T-helper 1 cell treated with Interleukin-12 subunit alpha and Interleukin-12 subunit beta and Interleukin-4 antibody, amounts not matched to agents 30 μg/mL and 1 μg/mL, for 36 hours (primary cell): ENCODE results near the gene CCNG1.

Experiments
- H3K27ac Mint-ChIP-seq: one replicate; pipeline ENCODE4 v1.8.0; 2021; ENCODE audit warnings: mild to moderate bottlenecking, mixed read lengths
- H3K27me3 Mint-ChIP-seq: one replicate; pipeline ENCODE4 v1.8.0; 2021; ENCODE audit warnings: low read depth, mixed read lengths
- H3K36me3 Mint-ChIP-seq: one replicate; pipeline ENCODE4 v1.8.0; 2021; ENCODE audit warnings: low read depth, mixed read lengths
- H3K4me1 Mint-ChIP-seq: one replicate; pipeline ENCODE4 v1.8.0; 2021; ENCODE audit warnings: low read depth, mixed read lengths
- H3K4me3 Mint-ChIP-seq: one replicate; pipeline ENCODE4 v1.8.0; 2021; ENCODE audit warnings: mild to moderate bottlenecking, moderate library complexity, mixed read lengths
- H3K9me3 Mint-ChIP-seq: one replicate; pipeline ENCODE4 v1.8.0; 2021; ENCODE audit warnings: mixed read lengths

Gene CCNG1

DNA sequence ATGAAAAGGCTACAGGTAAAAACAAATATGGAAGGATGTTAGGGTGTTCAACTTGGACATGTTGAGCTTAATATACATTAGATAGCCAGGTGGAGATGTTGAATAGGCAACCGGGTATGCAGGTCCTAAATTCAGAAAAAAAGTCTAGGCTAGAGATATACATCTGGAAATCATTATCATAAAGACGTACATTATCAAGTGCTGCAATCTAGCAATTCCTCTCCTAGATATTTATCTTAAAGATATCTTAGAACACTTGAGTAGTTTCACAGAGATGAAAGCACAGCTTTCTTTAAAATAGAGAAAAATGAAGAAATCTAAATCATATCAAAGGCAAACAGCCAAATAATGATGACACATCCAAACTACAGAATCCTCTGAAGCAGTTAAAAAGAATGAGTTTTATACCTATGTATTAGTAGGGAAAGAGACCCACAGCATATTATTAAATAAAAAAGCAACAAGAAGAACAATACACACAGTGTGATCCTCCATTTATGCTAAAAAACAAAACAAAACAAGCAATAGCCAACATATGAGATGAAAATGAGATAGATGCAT, 18.7 kb downstream of the CCNG1 start:
- Mint-ChIP-seq H3K27ac (peak overlapping the region; percentile 5), H3K36me3 (peaks cover 31% of the 10 kb centered on the region), H3K4me3 (no peak overlapping the region), H3K9me3 (no peaks in the 10 kb centered on the region), H3K4me1 (peaks cover 30% of the 10 kb centered on the region), H3K27me3 (no peaks in the 10 kb centered on the region)

DNA sequence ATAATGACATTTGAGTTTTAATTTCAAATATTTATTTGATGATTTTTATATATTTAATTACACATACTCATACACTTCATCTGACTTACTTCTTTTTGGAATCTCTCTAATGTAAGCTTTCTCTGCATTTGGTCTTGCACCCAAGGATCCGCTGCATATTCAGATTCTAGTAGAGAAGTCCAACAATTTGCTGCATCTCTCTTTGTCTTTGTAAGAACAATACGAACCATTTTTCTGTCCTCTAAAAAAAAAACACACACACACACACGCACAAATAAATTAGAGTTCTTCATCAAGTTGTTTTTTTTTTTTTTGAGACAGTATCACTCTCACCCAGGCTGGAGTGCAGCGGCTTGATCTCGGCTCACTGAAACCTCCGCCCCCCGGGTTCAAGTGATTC, 19.4 kb downstream of the CCNG1 start:
- H3K27me3 Mint-ChIP-seq = no peaks in the 10 kb centered on the region
- H3K9me3 Mint-ChIP-seq = no peaks in the 10 kb centered on the region
- H3K4me3 Mint-ChIP-seq = no peak overlapping the region
- peak overlapping the region; percentile 7 for H3K27ac Mint-ChIP-seq
- H3K36me3 Mint-ChIP-seq = peaks cover 29% of the 10 kb centered on the region
- peaks cover 33% of the 10 kb centered on the region for H3K4me1 Mint-ChIP-seq

DNA sequence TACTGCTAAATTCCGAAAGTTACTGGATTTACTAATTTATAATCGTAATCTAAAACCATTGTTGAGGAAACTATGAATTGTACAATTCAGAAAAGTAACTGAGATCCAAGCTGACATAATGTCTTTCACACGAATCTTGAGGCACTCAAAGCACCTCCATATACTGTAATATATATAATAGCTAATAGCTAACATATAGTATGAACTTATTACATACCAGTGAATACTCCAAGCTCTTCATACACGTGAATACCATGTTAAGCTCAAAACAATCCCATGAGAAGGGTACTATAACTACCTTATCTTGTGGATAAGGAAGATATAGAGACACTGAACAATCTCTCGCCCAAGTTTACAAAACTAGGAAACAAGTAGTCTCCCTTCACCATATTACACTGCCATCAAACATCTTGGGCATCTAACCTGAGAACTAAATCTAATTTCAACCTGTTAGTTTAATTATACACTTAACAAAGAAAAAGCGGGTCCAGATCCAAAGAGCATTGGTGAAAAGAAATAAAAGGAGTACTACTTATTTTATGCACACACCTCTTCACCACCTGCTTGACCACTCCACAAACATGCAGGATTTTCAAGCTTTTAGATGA, 21.5 kb downstream of the CCNG1 start:
- peaks cover 27% of the 10 kb centered on the region for H3K36me3 Mint-ChIP-seq
- peaks cover 42% of the 10 kb centered on the region for H3K4me1 Mint-ChIP-seq
- peak overlapping the region; percentile 93 for H3K4me3 Mint-ChIP-seq
- H3K27me3 Mint-ChIP-seq = no peaks in the 10 kb centered on the region
- no peaks in the 10 kb centered on the region for H3K9me3 Mint-ChIP-seq
- peak overlapping the region; percentile 99 for H3K27ac Mint-ChIP-seq

DNA sequence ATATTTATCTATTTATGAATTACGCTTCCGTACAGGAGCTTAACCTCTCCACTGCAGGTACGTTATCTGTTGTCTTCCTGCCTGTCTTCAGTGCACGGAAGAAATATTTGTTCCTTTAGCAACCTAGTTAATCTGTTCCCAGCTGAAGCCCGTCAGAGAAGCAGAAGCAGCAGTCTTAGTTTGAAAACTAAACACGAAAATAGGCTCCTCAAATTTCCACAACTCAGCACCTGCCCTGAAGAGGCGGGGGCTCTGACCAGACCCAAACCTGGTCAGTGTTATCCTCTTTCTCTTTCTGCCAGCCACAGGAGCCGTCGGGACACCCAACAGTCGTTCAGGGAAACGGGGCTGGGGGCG, 22.0 kb downstream of the CCNG1 start:
- Mint-ChIP-seq H3K4me1 (peaks cover 47% of the 10 kb centered on the region), H3K36me3 (peaks cover 32% of the 10 kb centered on the region), H3K4me3 (peak overlapping the region; percentile 93), H3K27ac (peak overlapping the region; percentile 99), H3K27me3 (no peaks in the 10 kb centered on the region), H3K9me3 (no peaks in the 10 kb centered on the region)

DNA sequence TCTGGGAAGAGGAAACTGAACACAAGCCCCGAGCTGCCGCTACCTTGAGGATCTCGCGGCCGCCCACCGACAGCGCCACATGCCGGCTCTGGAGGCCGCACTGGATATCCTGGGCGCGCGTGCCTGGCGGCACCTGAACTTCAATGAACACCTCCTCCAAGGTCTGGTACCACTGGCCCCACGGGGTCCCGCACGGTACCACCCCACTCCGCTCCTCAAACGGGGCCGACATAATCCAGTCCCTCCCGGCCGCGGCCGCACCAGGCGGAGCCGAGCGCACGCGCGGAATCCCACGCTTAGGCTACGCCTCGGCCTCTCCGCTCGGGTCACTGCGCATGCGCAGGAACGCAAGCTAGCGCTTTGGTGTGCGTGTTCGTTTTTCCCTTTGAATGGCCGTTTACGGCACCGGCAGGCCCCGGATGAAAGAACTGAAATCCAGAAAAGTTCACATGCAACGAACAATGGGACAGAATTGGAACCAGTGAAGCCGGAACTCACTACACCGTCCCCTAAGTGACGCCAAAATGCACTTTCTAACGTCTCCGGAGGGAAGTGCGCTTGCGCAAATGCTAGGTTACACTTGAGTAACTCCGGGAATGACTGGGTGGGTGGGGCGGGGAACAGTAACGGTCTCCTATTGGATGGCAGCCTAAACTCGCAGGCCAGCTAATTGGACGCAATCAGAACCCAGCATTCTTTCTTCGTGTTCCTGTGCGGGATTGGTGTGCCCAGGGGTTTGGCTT, 22.6 kb downstream of the CCNG1 start, which contains the start of gene NUDCD2:
NUDCD2 (minus strand) TSS at position 284 of the 743 bp plus-strand sequence; CDS start at position 232, 52 bp downstream.
- Mint-ChIP-seq H3K9me3 (no peaks in the 10 kb centered on the region), H3K4me3 (peak within 1 kb of the TSS; percentile 93), H3K27me3 (no peaks in the 10 kb centered on the region), H3K36me3 (peaks cover 33% of the 10 kb centered on the region), H3K27ac (peak within 1 kb of the TSS; percentile 99), H3K4me1 (peaks cover 46% of the 10 kb centered on the region)

DNA sequence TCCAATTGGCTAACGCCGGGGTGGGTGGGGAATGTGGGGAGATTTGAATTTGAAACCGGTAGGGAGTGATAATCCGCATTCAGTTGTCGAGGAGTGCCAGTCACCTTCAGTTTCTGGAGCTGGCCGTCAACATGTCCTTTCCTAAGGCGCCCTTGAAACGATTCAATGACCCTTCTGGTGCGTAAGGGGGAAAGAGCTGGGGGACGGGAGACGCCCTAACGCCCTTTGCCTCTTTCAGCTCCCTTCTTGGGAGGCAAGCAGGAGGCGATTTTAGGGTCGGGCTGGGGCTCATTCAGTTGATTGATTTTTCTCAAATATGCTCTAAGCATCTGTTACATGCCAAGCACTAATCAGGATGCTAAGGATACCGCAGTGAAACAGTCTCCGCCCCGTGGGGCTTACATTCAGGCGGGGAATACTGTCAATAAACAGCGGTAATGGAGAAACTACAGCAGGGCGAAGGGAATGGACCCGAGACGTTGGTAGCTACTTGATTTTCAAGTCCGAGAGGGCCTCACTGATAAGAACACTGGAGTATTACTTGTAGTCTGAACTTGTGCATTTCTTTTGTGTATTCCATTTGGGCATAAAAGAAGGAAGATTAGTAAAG, 23.3 kb downstream of the CCNG1 start, which contains the start of gene HMMR:
HMMR (plus strand) TSS at position 71 of the 610 bp plus-strand sequence; CDS start at position 132, 61 bp downstream.
- H3K27ac Mint-ChIP-seq = peak within 1 kb of the TSS; percentile 99
- peaks cover 29% of the 10 kb centered on the region for H3K36me3 Mint-ChIP-seq
- no peaks in the 10 kb centered on the region for H3K27me3 Mint-ChIP-seq
- peak within 1 kb of the TSS; percentile 93 for H3K4me3 Mint-ChIP-seq
- H3K9me3 Mint-ChIP-seq = no peaks in the 10 kb centered on the region
- peaks cover 43% of the 10 kb centered on the region for H3K4me1 Mint-ChIP-seq

DNA sequence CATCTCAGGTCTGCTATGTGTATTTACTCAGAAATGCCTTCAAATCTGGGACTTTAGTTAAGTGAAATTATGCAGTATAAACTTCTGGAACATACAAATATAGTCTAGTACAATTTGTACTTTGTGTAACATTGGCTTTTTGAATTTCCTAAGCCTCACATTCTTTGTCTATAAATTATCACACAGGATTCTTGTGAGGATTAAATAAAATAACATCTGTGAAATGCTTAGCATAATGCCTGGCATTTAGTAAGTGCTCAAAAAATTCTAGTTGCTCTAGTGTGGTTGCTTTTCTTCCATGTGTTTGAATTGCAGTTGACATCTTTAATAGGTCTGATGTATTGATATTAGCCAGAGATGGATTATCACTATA, 25.7 kb downstream of the CCNG1 start:
- Mint-ChIP-seq H3K27me3 (no peaks in the 10 kb centered on the region), H3K4me1 (peaks cover 39% of the 10 kb centered on the region), H3K4me3 (no peak overlapping the region), H3K9me3 (no peaks in the 10 kb centered on the region), H3K36me3 (peaks cover 15% of the 10 kb centered on the region), H3K27ac (peak overlapping the region; percentile 13)

DNA sequence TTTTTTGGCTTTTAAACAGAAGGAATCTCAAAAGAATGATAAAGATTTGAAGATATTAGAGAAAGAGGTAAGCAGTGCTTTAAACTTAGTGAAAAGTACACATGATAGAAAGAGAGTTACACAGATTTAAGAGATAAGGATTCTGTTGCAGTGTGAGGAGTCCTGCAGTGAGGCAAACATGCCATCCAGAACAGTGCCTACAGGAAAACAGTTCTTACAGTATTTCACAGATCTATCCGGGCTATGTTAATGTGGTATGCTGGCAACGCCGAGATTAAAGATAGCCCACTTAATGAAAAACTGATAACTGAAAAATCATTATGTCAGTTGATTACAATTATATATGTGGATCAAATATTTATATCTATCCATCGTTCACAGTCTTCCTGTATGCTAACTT, 30.3 kb downstream of the CCNG1 start:
- Mint-ChIP-seq H3K27ac (no peak overlapping the region), H3K9me3 (no peaks in the 10 kb centered on the region), H3K4me3 (no peak overlapping the region)

DNA sequence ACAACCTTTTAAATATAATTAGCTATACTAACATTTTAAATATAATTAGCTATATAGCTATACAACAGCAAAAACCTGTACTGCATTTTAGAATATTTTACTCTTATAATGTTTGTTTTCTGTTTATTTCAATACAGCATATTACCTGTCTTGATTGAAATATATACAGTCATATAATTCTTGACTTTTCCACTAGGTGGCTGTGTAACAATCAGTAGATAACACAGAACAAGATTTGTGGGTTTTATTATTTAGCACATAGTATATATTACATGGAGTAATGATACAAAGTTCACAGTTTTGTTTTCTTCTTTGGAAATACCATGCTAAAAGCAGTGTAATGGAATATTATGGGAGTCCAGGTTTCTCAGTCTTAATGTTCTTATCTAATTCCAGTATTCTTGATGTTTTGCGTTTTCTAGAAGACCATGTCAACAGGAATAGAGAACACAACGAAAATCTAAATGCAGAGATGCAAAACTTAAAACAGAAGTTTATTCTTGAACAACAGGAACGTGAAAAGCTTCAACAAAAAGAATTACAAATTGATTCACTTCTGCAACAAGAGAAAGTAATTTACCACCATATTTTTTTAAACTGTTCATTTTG, 36.3 kb downstream of the CCNG1 start:
- Mint-ChIP-seq H3K9me3 (no peaks in the 10 kb centered on the region), H3K4me3 (no peak overlapping the region), H3K36me3 (peaks cover 40% of the 10 kb centered on the region), H3K4me1 (peaks cover 8% of the 10 kb centered on the region), H3K27ac (no peak overlapping the region), H3K27me3 (no peaks in the 10 kb centered on the region)

More for the DNA sequence above, 30.3 kb downstream of the CCNG1 start:
- Mint-ChIP-seq H3K4me1 (peaks cover 29% of the 10 kb centered on the region), H3K36me3 (peaks cover 34% of the 10 kb centered on the region), H3K27me3 (no peaks in the 10 kb centered on the region)

DNA sequence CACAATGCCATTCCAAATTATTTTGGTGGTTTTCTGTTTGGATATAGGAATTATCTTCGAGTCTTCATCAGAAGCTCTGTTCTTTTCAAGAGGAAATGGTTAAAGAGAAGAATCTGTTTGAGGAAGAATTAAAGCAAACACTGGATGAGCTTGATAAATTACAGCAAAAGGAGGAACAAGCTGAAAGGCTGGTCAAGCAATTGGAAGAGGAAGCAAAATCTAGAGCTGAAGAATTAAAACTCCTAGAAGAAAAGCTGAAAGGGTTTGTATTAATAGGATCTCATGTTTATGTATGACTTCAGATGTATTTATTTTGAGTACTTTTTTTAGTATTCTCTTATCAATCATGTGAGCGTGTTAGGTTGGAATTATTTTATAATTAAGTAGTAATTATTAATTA, 38.0 kb downstream of the CCNG1 start:
- Mint-ChIP-seq H3K9me3 (no peaks in the 10 kb centered on the region), H3K36me3 (peaks cover 39% of the 10 kb centered on the region), H3K27me3 (no peaks in the 10 kb centered on the region), H3K4me1 (peaks cover 8% of the 10 kb centered on the region), H3K4me3 (no peak overlapping the region), H3K27ac (no peak overlapping the region)

DNA sequence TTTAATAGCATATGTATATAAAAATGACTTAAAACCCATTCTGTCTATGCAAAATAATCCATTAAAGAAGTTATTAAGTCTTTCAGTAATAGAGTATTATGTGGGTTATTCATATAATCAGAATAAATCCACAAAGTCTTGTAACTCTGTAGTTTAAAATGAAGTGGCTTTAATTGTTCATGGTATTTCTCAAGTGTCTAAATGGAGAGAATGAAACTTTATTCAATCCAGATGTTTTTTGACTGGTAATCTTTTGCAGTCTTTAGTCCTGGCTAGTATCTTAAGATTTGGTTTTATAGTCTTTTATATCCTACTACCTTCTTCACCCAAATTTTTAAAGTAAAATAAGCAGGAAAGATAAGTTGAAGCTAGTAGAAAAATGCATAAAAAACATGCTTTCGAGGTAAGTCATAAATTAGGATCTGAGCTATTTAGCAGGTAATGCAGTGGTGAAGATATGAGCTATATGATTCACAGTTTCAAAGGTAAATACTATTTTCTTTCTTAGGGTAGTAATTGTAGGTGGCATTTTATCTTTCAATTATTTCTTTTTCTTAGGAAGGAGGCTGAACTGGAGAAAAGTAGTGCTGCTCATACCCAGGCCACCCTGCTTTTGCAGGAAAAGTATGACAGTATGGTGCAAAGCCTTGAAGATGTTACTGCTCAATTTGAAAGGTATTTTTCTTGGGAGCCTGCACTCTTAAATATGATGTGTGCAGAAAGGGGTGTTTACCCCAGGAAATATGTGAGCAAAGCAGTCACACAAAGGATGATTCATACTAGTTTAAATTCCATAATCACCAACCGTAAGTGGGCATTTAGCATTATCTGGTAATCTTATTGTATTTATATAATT, 41.0 kb downstream of the CCNG1 start:
- Mint-ChIP-seq H3K4me1 (peaks cover 4% of the 10 kb centered on the region), H3K27ac (no peak overlapping the region), H3K27me3 (no peaks in the 10 kb centered on the region), H3K9me3 (no peaks in the 10 kb centered on the region), H3K36me3 (peaks cover 42% of the 10 kb centered on the region), H3K4me3 (no peak overlapping the region)

DNA sequence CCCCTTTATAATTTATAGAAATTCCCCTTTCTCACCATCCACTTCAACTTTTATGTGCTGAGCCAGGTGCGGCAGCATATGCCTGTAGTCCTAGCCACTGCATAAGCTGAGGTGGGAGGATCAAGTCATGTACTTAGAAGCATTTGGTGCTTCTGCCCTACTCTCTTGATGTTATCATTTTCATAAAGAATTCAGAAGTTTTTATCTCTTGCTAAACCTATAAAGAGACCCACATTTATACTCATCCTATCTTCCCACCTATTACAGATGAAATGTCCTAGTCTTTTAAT, 41.5 kb downstream of the CCNG1 start:
- H3K27me3 Mint-ChIP-seq = no peaks in the 10 kb centered on the region
- H3K9me3 Mint-ChIP-seq = no peaks in the 10 kb centered on the region
- peaks cover 4% of the 10 kb centered on the region for H3K4me1 Mint-ChIP-seq
- H3K36me3 Mint-ChIP-seq = peaks cover 42% of the 10 kb centered on the region
- no peak overlapping the region for H3K27ac Mint-ChIP-seq
- H3K4me3 Mint-ChIP-seq = no peak overlapping the region

DNA sequence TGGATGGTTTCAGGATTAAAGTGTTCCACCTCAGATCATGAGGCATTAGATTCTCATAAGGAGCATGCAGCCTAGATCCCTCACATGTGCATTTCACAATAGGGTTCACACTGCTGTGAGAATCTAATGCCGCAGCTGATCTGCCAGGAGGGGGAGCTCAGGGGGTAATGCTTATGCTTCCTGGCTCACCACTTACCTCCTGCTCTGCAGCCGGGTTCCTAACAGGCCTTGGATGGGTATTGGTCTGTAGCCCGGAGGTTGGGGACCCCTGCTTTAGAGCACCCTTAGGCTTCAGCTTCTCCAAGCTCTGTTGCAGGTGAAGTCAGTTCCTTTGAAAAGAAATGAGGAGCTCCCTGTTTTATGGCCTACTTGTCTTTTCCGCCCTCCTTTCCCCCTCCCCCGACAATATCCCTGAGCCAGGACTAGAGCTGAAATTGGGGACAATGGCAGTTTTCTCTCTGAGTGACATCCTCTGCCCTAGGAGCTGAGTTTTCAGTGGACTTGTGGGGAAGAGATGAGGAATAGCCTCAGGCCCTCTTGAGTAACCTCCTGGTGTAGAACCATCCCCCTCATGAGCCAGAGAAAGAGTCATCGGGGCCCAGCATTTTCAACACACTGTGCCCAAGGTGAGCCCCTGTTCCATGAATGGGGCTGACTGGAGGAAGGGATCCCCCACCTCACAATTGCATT, 51.8 kb downstream of the CCNG1 start:
- no peaks in the 10 kb centered on the region for H3K4me1 Mint-ChIP-seq
- H3K27ac Mint-ChIP-seq = no peak overlapping the region
- H3K9me3 Mint-ChIP-seq = no peaks in the 10 kb centered on the region
- peaks cover 26% of the 10 kb centered on the region for H3K36me3 Mint-ChIP-seq
- no peaks in the 10 kb centered on the region for H3K27me3 Mint-ChIP-seq
- H3K4me3 Mint-ChIP-seq = no peak overlapping the region
